Dendritic cell treated with granulocyte-macrophage colony-stimulating factor and Interleukin-4, amounts not matched to agents 40 ng/mL and 50 ng/mL, for 4 days (primary cell): ENCODE results near the gene FRMPD2.
"Not testable (repeated sequence)": the region's sequence is repeated elsewhere in the genome, so short reads cannot be mapped to it uniquely, and the experiment has no call there.

ENCODE experiments used
- H3K27ac Mint-ChIP-seq: one replicate; pipeline ENCODE4 v1.8.0; 2022; ENCODE audit warnings: mild to moderate bottlenecking, mixed read lengths
- H3K27me3 Mint-ChIP-seq: one replicate; pipeline ENCODE4 v1.8.0; 2022; ENCODE audit warnings: mild to moderate bottlenecking, mixed read lengths
- H3K36me3 Mint-ChIP-seq: one replicate; pipeline ENCODE4 v1.8.0; 2022; ENCODE audit warnings: low read depth, mixed read lengths
- H3K4me1 Mint-ChIP-seq: one replicate; pipeline ENCODE4 v1.8.0; 2022; ENCODE audit warnings: low read depth, mixed read lengths
- H3K4me3 Mint-ChIP-seq: one replicate; pipeline ENCODE4 v1.8.0; 2022; ENCODE audit warnings: mild to moderate bottlenecking, moderate library complexity, mixed read lengths
- H3K9me3 Mint-ChIP-seq: one replicate; pipeline ENCODE4 v1.8.0; 2022; ENCODE audit warnings: mixed read lengths
- intact Hi-C: fragments of 100-400 bp; cut with micrococcal nuclease; formaldehyde crosslinking; loops from one replicate; pipeline ENCODE4 v1.15.0; 2022

Gene FRMPD2

GRCh38 chr10:48207853-48208252 lies 66.6 kb downstream of the FRMPD2 start:
- H3K4me3 Mint-ChIP-seq = no peak overlapping the region
- no peaks in the 10 kb centered on the region for H3K4me1 Mint-ChIP-seq
- no peaks in the 10 kb centered on the region for H3K9me3 Mint-ChIP-seq
- H3K27me3 Mint-ChIP-seq = peaks cover 7% of the 10 kb centered on the region
- intact Hi-C loops = no loop called here
- no peak overlapping the region for H3K27ac Mint-ChIP-seq
- H3K36me3 Mint-ChIP-seq = no peaks in the 10 kb centered on the region

GRCh38 chr10:48206482-48207250 lies 67.8 kb downstream of the FRMPD2 start:
- Mint-ChIP-seq H3K4me1 (no peaks in the 10 kb centered on the region), H3K9me3 (no peaks in the 10 kb centered on the region), H3K27ac (no peak overlapping the region)

GRCh38 chr10:48205918-48206317 lies 68.6 kb downstream of the FRMPD2 start:
- H3K4me3 Mint-ChIP-seq = no peak overlapping the region
- intact Hi-C loops = no loop called here
- H3K27ac Mint-ChIP-seq = no peak overlapping the region
- H3K27me3 Mint-ChIP-seq = peaks cover 3% of the 10 kb centered on the region
- no peaks in the 10 kb centered on the region for H3K36me3 Mint-ChIP-seq
- H3K9me3 Mint-ChIP-seq = no peaks in the 10 kb centered on the region
- no peaks in the 10 kb centered on the region for H3K4me1 Mint-ChIP-seq

More at GRCh38 chr10:48206482-48207250, 67.8 kb downstream of the FRMPD2 start:
- Mint-ChIP-seq H3K36me3 (no peaks in the 10 kb centered on the region), H3K27me3 (peaks cover 3% of the 10 kb centered on the region), H3K4me3 (no peak overlapping the region)
- intact Hi-C loops = no loop called here

GRCh38 chr10:48199580-48200377 lies 74.7 kb downstream of the FRMPD2 start:
- Mint-ChIP-seq H3K9me3 (peaks cover 8% of the 10 kb centered on the region), H3K4me3 (no peak overlapping the region), H3K36me3 (no peaks in the 10 kb centered on the region), H3K27me3 (no peaks in the 10 kb centered on the region), H3K4me1 (peaks cover 5% of the 10 kb centered on the region), H3K27ac (no peak overlapping the region)
- intact Hi-C loops = no loop called here

- no peak overlapping the region for H3K27ac Mint-ChIP-seq
- no peaks in the 10 kb centered on the region for H3K27me3 Mint-ChIP-seq
- peaks cover 8% of the 10 kb centered on the region for H3K9me3 Mint-ChIP-seq
- peaks cover 5% of the 10 kb centered on the region for H3K4me1 Mint-ChIP-seq
- intact Hi-C loops = no loop called here
- H3K4me3 Mint-ChIP-seq = no peak overlapping the region
- H3K36me3 Mint-ChIP-seq = no peaks in the 10 kb centered on the region
These were observed 77.1 kb downstream of the FRMPD2 start for GRCh38 chr10:48197236-48197899.

- peaks cover 5% of the 10 kb centered on the region for H3K4me1 Mint-ChIP-seq
- peaks cover 8% of the 10 kb centered on the region for H3K9me3 Mint-ChIP-seq
- no peak overlapping the region for H3K27ac Mint-ChIP-seq
- intact Hi-C loops = no loop called here
- H3K27me3 Mint-ChIP-seq = no peaks in the 10 kb centered on the region
- H3K4me3 Mint-ChIP-seq = no peak overlapping the region
- H3K36me3 Mint-ChIP-seq = no peaks in the 10 kb centered on the region
These were observed 78.7 kb downstream of the FRMPD2 start for GRCh38 chr10:48195803-48196202.

GRCh38 chr10:48194830-48195229 lies 79.7 kb downstream of the FRMPD2 start:
- H3K27me3 Mint-ChIP-seq = no peaks in the 10 kb centered on the region
- peaks cover 7% of the 10 kb centered on the region for H3K9me3 Mint-ChIP-seq
- intact Hi-C loops = no loop called here
- H3K36me3 Mint-ChIP-seq = no peaks in the 10 kb centered on the region
- H3K4me1 Mint-ChIP-seq = peaks cover 5% of the 10 kb centered on the region
- H3K27ac Mint-ChIP-seq = no peak overlapping the region
- H3K4me3 Mint-ChIP-seq = no peak overlapping the region

- H3K9me3 Mint-ChIP-seq = no peaks in the 10 kb centered on the region
- no peaks in the 10 kb centered on the region for H3K4me1 Mint-ChIP-seq
- intact Hi-C loops = no loop called here
- H3K27ac Mint-ChIP-seq = no peak overlapping the region
- no peaks in the 10 kb centered on the region for H3K27me3 Mint-ChIP-seq
- H3K36me3 Mint-ChIP-seq = no peaks in the 10 kb centered on the region
- no peak overlapping the region for H3K4me3 Mint-ChIP-seq
These were observed 80.9 kb downstream of the FRMPD2 start for GRCh38 chr10:48193556-48193955.

GRCh38 chr10:48192881-48193450 lies 81.5 kb downstream of the FRMPD2 start:
- Mint-ChIP-seq H3K4me3 (no peak overlapping the region), H3K27me3 (no peaks in the 10 kb centered on the region), H3K4me1 (no peaks in the 10 kb centered on the region), H3K27ac (no peak overlapping the region), H3K36me3 (no peaks in the 10 kb centered on the region), H3K9me3 (no peaks in the 10 kb centered on the region)
- intact Hi-C loops = no loop called here

GRCh38 chr10:48187713-48188485 lies 86.6 kb downstream of the FRMPD2 start:
- no peak overlapping the region for H3K4me3 Mint-ChIP-seq
- H3K4me1 Mint-ChIP-seq = no peaks in the 10 kb centered on the region

GRCh38 chr10:48187126-48187525 lies 87.4 kb downstream of the FRMPD2 start:
- Mint-ChIP-seq H3K27me3 (peaks cover 8% of the 10 kb centered on the region), H3K27ac (no peak overlapping the region), H3K4me1 (no peaks in the 10 kb centered on the region), H3K36me3 (no peaks in the 10 kb centered on the region), H3K9me3 (peaks cover 6% of the 10 kb centered on the region), H3K4me3 (no peak overlapping the region)
- intact Hi-C loops = no loop called here

More at GRCh38 chr10:48187713-48188485, 86.6 kb downstream of the FRMPD2 start:
- Mint-ChIP-seq H3K27me3 (peaks cover 8% of the 10 kb centered on the region), H3K27ac (no peak overlapping the region), H3K36me3 (no peaks in the 10 kb centered on the region), H3K9me3 (peaks cover 6% of the 10 kb centered on the region)
- intact Hi-C loops = no loop called here

- H3K27me3 Mint-ChIP-seq, intact Hi-C loops, H3K4me3 Mint-ChIP-seq, H3K9me3 Mint-ChIP-seq, H3K27ac Mint-ChIP-seq, H3K36me3 Mint-ChIP-seq, H3K4me1 Mint-ChIP-seq: not testable (repeated sequence)
These were observed 88.2 kb downstream of the FRMPD2 start for GRCh38 chr10:48186264-48186804.

GRCh38 chr10:48184224-48184623 lies 90.3 kb downstream of the FRMPD2 start:
- no peaks in the 10 kb centered on the region for H3K36me3 Mint-ChIP-seq
- H3K27ac Mint-ChIP-seq = no peak overlapping the region
- peaks cover 6% of the 10 kb centered on the region for H3K9me3 Mint-ChIP-seq
- H3K4me3 Mint-ChIP-seq = no peak overlapping the region
- no peaks in the 10 kb centered on the region for H3K4me1 Mint-ChIP-seq
- intact Hi-C loops = no loop called here
- H3K27me3 Mint-ChIP-seq = peaks cover 8% of the 10 kb centered on the region
